ENCODE results near the gene SPOUT1.

SPOUT1 gene

DNA sequence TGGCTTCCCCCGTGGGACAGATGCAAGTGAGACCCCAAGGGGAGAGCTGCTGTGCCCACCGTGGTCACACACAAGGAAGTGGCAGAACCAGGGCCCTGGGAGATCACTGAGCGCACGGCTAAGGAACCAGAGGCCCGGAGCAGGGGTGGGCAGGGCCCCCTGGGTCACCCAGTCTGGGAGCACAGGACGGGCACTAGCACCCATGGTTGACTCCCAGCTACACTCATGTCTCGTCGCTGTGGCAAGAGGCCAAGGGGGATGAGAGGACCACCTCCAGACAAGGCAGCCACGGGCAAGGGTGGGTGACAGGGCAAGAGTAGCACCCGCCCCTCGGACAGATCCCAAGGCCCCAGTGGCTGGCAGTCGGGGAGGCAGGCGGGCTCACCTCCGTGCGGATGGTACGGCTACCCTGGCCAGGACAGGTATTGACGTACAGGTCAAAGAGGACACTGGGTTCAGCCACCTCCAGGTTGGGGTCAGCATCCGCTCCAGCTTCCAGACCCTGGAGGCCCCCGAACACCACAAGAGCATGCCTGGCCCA, 6.2 kb downstream of the SPOUT1 start:
- no peak for ATAC-seq (ENCODE audit: insufficient read depth, low read depth)
- no peaks in the 10 kb centered on the region for H3K27me3 ChIP-seq (ENCODE audit: insufficient read depth, low read length, poor library complexity)
- peaks cover 76% of the 10 kb centered on the region for H3K36me3 ChIP-seq (ENCODE audit: insufficient read depth, low read length)
- no peak overlapping the region for H2AFZ ChIP-seq (ENCODE audit: low read depth, low read length)
- DNase-seq, result no peak
- H3K79me2 ChIP-seq (ENCODE audit: insufficient read depth, low read length), result peaks cover 17% of the 10 kb centered on the region
- H4K20me1 ChIP-seq (ENCODE audit: insufficient read depth, low read length), result peaks cover 6% of the 10 kb centered on the region; the same call in 1 of the 2 replicates
- H3K4me2 ChIP-seq (ENCODE audit: insufficient read depth, low read length), result no peak overlapping the region
- H3K27ac ChIP-seq (ENCODE audit: low read length), result no peak overlapping the region
- H3K4me3 ChIP-seq (ENCODE audit: low read depth in 1 of 2, low read length in 2 of 2), result no peak overlapping the region
- peaks cover 35% of the 10 kb centered on the region for H3K4me1 ChIP-seq (ENCODE audit: insufficient read depth, low read length)
- no peaks in the 10 kb centered on the region for H3K9me3 ChIP-seq (ENCODE audit: insufficient read depth, low read length, severe bottlenecking)
- H3K9ac ChIP-seq (ENCODE audit: low read depth, low read length), result no peak overlapping the region
- TF ChIP-seq EZH2 (IDR thresholded peaks at IDR 0.05; ENCODE audit: borderline replicate concordance, low read depth, low read length, severe bottlenecking) (no peak), CTCF (IDR thresholded peaks at IDR 0.05; ENCODE audit: borderline replicate concordance, extremely low read depth, low read length, poor library complexity, severe bottlenecking) (no peak)

GRCh38 chr9:128822407-128823042, 7.1 kb downstream of the SPOUT1 start:
- Histone ChIP-seq H3K27me3 (ENCODE audit: insufficient read depth, low read length, poor library complexity) (no peaks in the 10 kb centered on the region), H3K9ac (ENCODE audit: low read depth, low read length) (no peak overlapping the region), H3K36me3 (ENCODE audit: insufficient read depth, low read length) (peaks cover 67% of the 10 kb centered on the region), H2AFZ (ENCODE audit: low read depth, low read length) (no peak overlapping the region), H3K4me1 (ENCODE audit: insufficient read depth, low read length) (peaks cover 33% of the 10 kb centered on the region), H4K20me1 (ENCODE audit: insufficient read depth, low read length) (peaks cover 6% of the 10 kb centered on the region; the same call in 1 of the 2 replicates), H3K79me2 (ENCODE audit: insufficient read depth, low read length) (peaks cover 10% of the 10 kb centered on the region), H3K4me3 (ENCODE audit: low read depth in 1 of 2, low read length in 2 of 2) (no peak overlapping the region), H3K9me3 (ENCODE audit: insufficient read depth, low read length, severe bottlenecking) (no peaks in the 10 kb centered on the region), H3K4me2 (ENCODE audit: insufficient read depth, low read length) (no peak overlapping the region), H3K27ac (ENCODE audit: low read length) (no peak overlapping the region)
- no peak for ATAC-seq (ENCODE audit: insufficient read depth, low read depth)
- TF ChIP-seq CTCF (IDR thresholded peaks at IDR 0.05; ENCODE audit: borderline replicate concordance, extremely low read depth, low read length, poor library complexity, severe bottlenecking), result no peak
- no peak for TF ChIP-seq EZH2 (IDR thresholded peaks at IDR 0.05; ENCODE audit: borderline replicate concordance, low read depth, low read length, severe bottlenecking)
- no peak for DNase-seq

DNA sequence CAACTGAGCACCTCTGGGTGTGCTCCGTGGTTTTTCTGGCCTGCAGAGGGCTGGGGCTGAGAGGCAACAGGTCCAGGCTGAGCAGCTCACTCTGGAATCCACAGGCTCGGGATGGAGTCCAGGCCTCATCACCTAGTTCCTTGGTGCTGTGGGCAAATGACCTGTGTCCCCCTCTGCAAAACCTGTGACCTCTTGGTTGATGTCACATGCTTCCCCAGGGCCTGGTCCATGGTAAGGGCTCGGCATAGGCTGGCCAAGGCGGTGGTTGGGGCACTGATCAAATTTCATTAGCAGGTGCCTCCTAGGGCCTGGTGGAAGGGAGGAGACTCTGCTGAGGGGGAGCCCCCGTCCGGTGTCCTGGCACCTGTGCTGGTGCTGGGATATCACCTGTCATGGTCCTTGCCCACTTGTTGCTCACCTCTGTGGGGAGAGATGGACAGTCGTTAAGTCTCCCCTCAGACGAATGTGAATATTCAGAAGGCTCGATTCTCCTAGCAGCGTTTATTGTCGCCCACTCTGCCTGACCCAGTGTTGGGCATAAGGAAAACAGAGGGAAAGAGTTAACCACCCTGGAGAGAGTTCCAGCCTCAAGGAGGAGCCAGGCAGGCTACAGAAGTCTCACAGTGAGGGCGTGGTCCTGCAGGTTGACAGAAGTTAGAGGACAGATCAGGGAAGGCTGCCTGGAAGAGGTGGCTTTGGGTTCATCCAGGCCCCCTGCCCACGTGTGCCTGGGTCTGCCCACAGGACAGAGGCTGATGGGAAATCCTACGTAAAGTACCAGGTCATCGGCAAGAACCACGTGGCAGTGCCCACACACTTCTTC, 7.8 kb downstream of the SPOUT1 start:
- H3K4me3 ChIP-seq (ENCODE audit: low read depth in 1 of 2, low read length in 2 of 2), result no peak overlapping the region
- no peak overlapping the region for H3K9ac ChIP-seq (ENCODE audit: low read depth, low read length)
- TF ChIP-seq EZH2 (IDR thresholded peaks at IDR 0.05; ENCODE audit: borderline replicate concordance, low read depth, low read length, severe bottlenecking), result no peak
- no peak for TF ChIP-seq CTCF (IDR thresholded peaks at IDR 0.05; ENCODE audit: borderline replicate concordance, extremely low read depth, low read length, poor library complexity, severe bottlenecking)
- no peak for DNase-seq
- ATAC-seq (ENCODE audit: insufficient read depth, low read depth), result no peak
- peaks cover 29% of the 10 kb centered on the region for H3K4me1 ChIP-seq (ENCODE audit: insufficient read depth, low read length)
- no peaks in the 10 kb centered on the region for H3K9me3 ChIP-seq (ENCODE audit: insufficient read depth, low read length, severe bottlenecking)
- H2AFZ ChIP-seq (ENCODE audit: low read depth, low read length), result no peak overlapping the region
- H4K20me1 ChIP-seq (ENCODE audit: insufficient read depth, low read length), result peaks cover 6% of the 10 kb centered on the region; the same call in 1 of the 2 replicates
- no peak overlapping the region for H3K27ac ChIP-seq (ENCODE audit: low read length)
- H3K36me3 ChIP-seq (ENCODE audit: insufficient read depth, low read length), result peaks cover 59% of the 10 kb centered on the region
- peaks cover 6% of the 10 kb centered on the region for H3K79me2 ChIP-seq (ENCODE audit: insufficient read depth, low read length)
- H3K27me3 ChIP-seq (ENCODE audit: insufficient read depth, low read length, poor library complexity), result no peaks in the 10 kb centered on the region
- no peak overlapping the region for H3K4me2 ChIP-seq (ENCODE audit: insufficient read depth, low read length)

Measured in DND-41 (cell line).